Left ventricle myocardium superior (tissue), 1 donor: ENCODE data around the gene ENDOD1. TPM values are rescaled to one million over a fixed set of nuclear protein-coding genes. Genes with fewer than 3 reads are reported as not detected.
A peak's percentile ranks its signal among the peaks of the same experiment; 100 is the strongest.

Experiments
- ATAC-seq: fragments of 200-7000 bp; cut with Tn5 transposase; one replicate; pipeline ENCODE4 v1.9.1; 2020; ENCODE audit warnings: mild to moderate bottlenecking, moderate library complexity
- DNase-seq: peaks from one replicate; pipeline ENCODE4 v3.0.0-alpha.2; 2020
- intact Hi-C: fragments of 100-400 bp; cut with micrococcal nuclease; formaldehyde crosslinking; loops from one replicate; pipeline ENCODE4 v1.11.0; 2022
- total RNA-seq: library from RNA; stranded (reverse); fragmentation: NEBNext Ultra II Directional; extraction: Animal tissue kit (Norgen Biotek cat#: 25700); gene quantifications from one replicate; pipeline ENCODE4 v1.2.1, GENCODE V29; 2021
- donor health status: DM: no; HTN: yes; CAD: no; lungs with severe emphysema.

Gene ENDOD1
- total RNA-seq, 1 donor from 2014 or later = 10.7 TPM

GRCh38 chr11:95072948-95073347 is 16.7 kb upstream of the ENDOD1 start:
- ATAC-seq (no peak), DNase-seq (no peak)
- intact Hi-C loops = no loop called here

GRCh38 chr11:95074792-95075563 is 14.7 kb upstream of the ENDOD1 start:
- ATAC-seq (peak; percentile 96), DNase-seq (peak; percentile 82)
- intact Hi-C loops = no loop called here

- no peak for DNase-seq
- no peak for ATAC-seq
- intact Hi-C loops = no loop called here
Observed at GRCh38 chr11:95076416-95076815, 13.2 kb upstream of the ENDOD1 start.

- no peak for ATAC-seq
- intact Hi-C loops = no loop called here
Observed at GRCh38 chr11:95076981-95077380, 12.7 kb upstream of the ENDOD1 start.

GRCh38 chr11:95078526-95078925 is 11.1 kb upstream of the ENDOD1 start:
- intact Hi-C loops = no loop called here
- ATAC-seq = no peak
- DNase-seq = no peak

More at GRCh38 chr11:95076981-95077380, 12.7 kb upstream of the ENDOD1 start:
- DNase-seq = no peak

- DNase-seq (no peak), ATAC-seq (no peak)
- intact Hi-C loops = no loop called here
Observed at GRCh38 chr11:95081010-95081409, 8.6 kb upstream of the ENDOD1 start.

- DNase-seq (peak; percentile 37), ATAC-seq (peak; percentile 86)
- intact Hi-C loops = no loop called here
Observed at GRCh38 chr11:95081412-95081811, 8.2 kb upstream of the ENDOD1 start.

GRCh38 chr11:95082576-95083001 is 7.1 kb upstream of the ENDOD1 start:
- ATAC-seq = peak; percentile 35
- intact Hi-C loops = no loop called here
- DNase-seq = no peak

- ATAC-seq (no peak), DNase-seq (no peak)
- intact Hi-C loops = no loop called here
Observed at GRCh38 chr11:95084509-95084908, 5.1 kb upstream of the ENDOD1 start.

- no peak for DNase-seq
- intact Hi-C loops = no loop called here
- ATAC-seq = no peak
Observed at GRCh38 chr11:95085117-95085816, 4.4 kb upstream of the ENDOD1 start.

GRCh38 chr11:95086151-95086550 is 3.5 kb upstream of the ENDOD1 start:
- intact Hi-C loops = no loop called here
- ATAC-seq (no peak), DNase-seq (no peak)

- ATAC-seq (no peak), DNase-seq (no peak)
- intact Hi-C loops = no loop called here
Observed at GRCh38 chr11:95086836-95087570, 2.6 kb upstream of the ENDOD1 start.

- ATAC-seq (peak; percentile 74), DNase-seq (no peak)
- intact Hi-C loops = no loop called here
Observed at GRCh38 chr11:95088946-95089619, 563 bp upstream of the ENDOD1 start.

- no peak for DNase-seq
- ATAC-seq = no peak
- intact Hi-C loops = loop anchor here (10.0 kb wide), 1 partner anchor 53 kb away; no protein-coding TSS in a partner anchor
Observed at GRCh38 chr11:95091663-95092180, 2.1 kb downstream of the ENDOD1 start.

GRCh38 chr11:95092549-95093324 is 3.1 kb downstream of the ENDOD1 start:
- no peak for DNase-seq
- ATAC-seq = no peak
- intact Hi-C loops = loop anchor here (10.0 kb wide), 1 partner anchor 52 kb away; no protein-coding TSS in a partner anchor

GRCh38 chr11:95093548-95093947 is 3.9 kb downstream of the ENDOD1 start:
- DNase-seq = no peak
- intact Hi-C loops = loop anchor here (10.0 kb wide), 1 partner anchor 51 kb away; no protein-coding TSS in a partner anchor
- ATAC-seq = no peak

GRCh38 chr11:95095858-95096587 is 6.4 kb downstream of the ENDOD1 start:
- ATAC-seq (peak; percentile 41), DNase-seq (no peak)
- intact Hi-C loops = loop anchor here (10.0 kb wide), 1 partner anchor 49 kb away; no protein-coding TSS in a partner anchor
